GM18499 (cell line): ENCODE results near the gene KIAA0232.
A peak's percentile ranks its signal among the peaks of the same experiment; 100 is the strongest.

ENCODE experiments used
- ATAC-seq: cut with Tn5 transposase; IDR thresholded peaks from one replicate; pipeline ENCODE4 v1.9.1; 2021; ENCODE audit warnings: moderate number of reproducible peaks; ENCODE audit not compliant: insufficient read depth, unreplicated experiment

KIAA0232 gene

DNA sequence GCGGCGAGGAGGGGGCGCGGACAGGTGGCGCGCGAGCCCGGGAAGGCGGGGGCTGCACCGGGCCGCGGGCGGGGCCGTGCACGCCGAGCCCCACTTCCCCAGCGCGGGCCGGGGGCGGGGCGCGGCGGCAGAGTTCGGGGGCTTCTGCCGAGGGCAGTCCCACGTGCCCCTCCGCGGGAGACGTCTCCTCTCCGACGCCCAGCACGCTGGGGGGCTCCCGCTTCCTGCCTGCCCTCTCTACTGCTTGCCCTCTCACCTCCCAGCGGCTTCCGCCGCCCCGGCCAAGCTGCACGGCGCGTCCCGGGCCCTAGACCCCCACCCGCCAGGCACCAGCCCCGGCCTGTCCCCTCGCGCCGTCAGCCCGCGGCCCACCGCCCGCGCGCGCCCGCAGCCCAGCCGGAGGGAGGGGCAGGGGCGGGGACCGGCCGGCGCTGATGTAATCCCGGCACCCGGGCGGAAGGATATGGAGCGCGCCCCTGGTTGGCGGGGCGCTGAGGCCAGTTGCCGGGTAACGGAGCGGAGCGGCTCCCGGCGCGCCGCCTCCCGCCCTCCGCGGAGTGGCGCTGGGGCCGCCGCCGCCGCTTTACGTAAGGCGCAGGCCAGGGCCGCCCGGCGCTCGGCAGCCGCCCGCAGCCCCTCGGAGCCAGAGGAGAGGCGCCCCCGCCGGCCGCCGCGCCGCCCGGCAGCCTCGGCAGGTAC lies at the start of gene KIAA0232:
Gene KIAA0232, plus strand, starts transcription at position 581 of the 699 bp plus-strand sequence. CDS start 41,727 bp downstream, outside the sequence.
- peak; percentile 37 for ATAC-seq

GRCh38 chr4:6733358-6734164 lies 49.0 kb upstream of the KIAA0232 start:
- no peak for ATAC-seq

DNA sequence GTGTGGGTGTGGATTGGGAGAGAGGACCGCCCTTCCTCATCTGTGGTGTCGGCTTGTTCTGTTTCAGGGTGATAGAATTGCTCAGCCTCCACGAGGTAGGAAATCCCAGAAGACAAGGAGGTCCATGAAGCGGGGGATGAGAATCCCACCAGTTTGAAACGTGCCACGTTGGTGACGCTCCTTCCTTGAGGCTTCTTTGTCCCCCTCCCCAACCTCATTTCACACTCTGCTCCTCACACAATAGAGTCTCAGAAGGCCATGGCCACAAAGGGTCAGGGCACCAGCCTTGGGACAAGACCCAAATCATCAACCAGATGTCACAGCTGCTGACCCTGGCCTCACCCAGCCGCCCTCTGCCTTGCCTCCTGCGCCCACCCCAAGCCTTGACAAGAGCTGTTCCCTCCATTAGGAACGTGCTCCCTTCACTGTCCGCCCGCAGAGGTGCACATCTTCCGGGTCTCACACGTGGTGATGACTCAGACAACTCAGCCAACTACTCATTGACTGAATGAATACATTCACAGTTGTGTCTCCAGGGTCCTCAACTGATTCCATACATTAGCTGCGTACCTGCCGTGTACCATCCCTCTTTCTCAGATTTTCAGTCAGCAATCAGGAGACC lies 48.3 kb upstream of the KIAA0232 start:
- ATAC-seq = no peak

- no peak for ATAC-seq
These were observed 42.6 kb upstream of the KIAA0232 start for GRCh38 chr4:6739920-6740319.

DNA sequence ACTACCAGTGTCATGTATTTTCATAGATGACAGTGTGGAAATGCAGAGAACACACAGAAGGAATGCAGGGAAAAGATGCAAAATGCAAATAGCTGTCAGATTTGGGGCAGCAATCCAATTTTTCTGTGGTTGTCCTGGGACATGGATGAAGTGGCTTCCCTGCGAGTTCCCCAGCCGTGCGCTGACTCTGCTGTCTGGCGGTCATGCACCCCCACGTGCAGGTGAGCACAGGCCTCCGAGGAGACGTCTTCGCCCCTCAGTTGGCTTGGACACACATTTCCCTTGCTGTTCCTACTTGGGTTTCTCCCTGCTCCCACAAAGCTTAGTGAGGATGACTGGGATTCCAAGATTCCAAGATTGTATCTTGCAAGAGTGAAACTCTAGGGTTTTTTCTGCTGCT lies 42.2 kb upstream of the KIAA0232 start:
- ATAC-seq = no peak

GRCh38 chr4:6742507-6742906 lies 40.0 kb upstream of the KIAA0232 start:
- no peak for ATAC-seq

DNA sequence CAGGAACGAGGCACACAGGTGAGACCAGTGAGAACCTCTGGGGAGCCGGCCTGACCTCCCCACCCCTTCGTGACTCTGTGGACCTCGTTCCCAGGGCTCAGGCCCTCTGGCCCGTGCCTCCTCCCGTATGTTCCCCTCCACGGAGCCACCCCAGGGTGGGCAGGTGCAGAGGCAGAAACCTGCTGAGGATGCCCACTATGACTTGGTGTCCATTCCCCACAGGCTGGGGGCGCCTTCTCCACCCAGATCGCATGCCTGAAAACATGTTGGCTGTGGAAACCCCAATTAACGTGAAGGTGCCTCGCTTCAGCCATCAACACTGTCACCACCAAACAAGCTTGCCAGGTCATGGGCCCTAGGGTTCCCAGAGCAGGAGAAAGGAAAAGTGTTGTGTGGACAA lies 39.5 kb upstream of the KIAA0232 start:
- no peak for ATAC-seq

- ATAC-seq = no peak
These were observed 35.7 kb upstream of the KIAA0232 start for GRCh38 chr4:6746721-6747293.

GRCh38 chr4:6747294-6748051 lies 35.1 kb upstream of the KIAA0232 start:
- ATAC-seq = no peak

DNA sequence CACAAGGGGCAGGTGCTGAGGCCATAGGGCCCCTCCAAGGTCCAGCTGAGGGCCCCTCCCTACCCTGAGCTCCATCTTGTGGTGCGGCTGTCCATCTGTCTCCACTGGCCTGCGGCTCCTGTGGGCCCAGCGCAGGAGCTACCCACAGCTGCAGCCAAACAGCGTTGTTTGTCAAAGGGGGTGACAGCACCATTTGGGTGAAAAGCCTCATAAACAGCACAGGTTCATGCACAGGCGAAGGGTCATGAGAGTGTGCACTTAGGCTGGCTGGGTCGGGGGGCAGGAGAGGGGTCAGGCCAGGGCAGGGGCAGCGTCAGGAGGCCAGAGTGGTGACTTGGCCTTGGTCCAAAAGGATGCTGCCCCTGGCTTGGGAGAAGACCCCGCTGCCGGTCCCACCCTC lies 34.2 kb upstream of the KIAA0232 start:
- no peak for ATAC-seq

DNA sequence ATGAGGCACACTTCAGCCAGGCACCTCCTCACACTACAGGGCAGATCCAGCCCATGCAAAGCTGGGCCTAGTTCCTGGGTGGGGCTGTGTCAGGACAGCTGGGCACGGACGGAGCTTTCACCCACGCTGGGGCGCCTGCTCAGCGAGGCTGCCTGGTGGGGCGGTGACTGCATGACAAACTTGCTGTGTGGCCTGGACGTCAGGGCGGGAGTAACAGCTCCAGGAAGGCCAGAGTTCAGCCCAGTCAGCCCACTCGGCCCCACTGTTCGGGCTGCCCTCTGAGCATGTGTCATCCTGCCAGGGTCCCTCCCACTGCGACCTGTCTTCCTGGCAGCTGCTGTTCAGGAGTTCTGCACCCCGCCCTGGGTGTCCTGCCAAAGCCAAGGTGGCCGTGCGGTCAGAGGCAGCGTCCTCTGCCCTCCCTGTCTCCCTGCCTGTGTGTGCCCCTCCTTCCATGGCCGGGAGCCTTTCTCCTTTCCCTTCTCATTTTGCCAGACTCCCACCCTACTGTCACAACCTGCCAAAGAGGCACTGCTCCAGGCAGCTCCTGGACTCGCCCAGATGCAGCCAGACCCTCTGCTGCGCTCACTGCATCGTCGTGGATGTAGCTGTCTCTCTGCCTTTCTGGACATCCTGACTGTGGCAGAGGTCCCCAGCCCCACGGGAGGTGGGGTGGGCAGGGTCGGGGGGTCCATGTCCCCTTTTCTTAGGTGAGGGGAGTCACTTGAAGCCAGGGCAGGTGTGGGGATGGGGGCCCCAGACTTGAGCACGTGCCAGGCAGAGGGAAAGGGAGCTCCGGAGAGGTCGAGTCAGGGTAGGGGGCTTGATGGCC lies 33.0 kb upstream of the KIAA0232 start:
- no peak for ATAC-seq

DNA sequence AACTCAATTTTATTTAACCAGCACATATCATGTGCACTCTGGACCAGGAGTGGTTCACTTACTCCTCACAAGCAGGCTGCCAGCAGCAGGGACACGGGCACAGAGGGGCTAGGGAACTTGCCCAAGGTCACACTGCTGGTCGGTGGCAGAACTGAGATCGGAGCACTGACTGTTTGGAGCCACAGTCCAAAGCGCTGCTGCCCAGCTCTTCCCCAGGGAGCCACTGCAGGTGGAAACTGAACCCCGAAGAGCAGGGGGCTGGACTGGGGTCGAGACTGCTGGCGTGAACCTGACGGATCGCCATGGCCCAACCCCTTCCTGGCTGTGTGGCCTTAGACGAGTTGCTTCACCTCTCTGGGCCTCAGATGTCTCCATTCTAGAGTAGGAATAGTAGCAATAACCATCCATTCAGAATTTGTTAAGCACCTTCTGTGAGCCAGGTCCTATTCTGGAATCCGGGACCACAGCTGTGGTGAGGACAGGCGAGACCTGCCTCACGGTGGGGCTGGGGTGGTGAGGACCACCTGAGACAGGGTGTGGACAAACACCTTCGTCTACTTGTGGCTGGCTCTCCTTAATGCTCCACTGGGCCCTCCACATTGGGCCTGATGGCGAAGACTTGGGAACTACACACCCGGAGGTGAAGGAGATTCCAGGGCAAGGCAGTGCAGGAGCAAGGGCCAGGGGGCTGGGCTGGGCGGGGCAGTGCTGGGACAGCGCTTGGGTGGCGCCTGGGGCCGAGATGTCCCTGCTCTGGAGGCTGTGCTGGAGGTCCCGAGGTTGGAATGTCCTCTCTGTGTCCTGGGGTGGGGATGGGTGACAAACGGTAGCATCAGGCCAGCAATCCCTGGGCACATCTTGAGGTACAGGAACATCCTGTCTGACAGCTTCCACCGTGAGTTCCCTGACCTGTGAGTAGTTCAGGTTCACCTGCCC lies 32.0 kb upstream of the KIAA0232 start:
- no peak for ATAC-seq

DNA sequence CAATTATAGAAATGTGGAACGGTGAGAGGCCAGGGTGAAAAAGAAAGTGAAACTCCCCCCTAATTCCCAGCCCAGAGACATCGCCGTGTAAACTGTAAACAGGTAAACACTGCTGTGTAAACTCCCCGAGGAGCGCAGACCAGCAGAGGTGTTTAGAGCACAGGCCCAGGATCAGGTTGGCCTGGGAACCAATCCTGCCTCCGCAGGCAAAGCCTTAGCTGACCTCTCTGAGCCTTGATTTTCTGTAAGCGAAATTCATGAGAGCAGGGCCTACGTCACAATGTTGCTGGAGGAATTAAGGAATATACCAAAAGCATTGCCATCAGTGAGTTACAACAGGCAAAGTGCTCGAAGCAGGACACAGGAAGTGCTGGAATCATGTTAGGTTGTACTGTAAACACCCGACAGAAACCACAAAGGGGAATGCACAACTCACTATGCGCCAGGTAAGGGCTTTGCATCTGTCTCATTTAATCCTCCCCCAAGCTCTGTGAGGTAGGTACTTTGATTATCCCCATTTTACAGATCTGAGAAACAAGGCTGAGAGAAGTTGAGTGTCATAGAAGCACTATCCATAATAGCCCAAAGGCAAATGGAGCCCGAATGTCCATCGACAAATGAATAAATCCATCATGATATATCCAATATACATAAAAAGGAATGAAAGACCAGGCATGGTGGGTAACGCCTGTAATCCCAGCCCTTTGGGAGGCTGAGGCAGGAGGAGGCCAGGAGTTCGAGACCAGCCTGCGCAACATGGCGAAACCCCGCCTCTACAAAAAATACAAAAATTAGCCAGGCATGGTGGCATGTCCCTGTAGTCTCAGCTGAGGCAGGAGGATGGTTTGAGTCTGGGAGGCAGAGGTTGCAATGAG lies 30.7 kb upstream of the KIAA0232 start:
- no peak for ATAC-seq

DNA sequence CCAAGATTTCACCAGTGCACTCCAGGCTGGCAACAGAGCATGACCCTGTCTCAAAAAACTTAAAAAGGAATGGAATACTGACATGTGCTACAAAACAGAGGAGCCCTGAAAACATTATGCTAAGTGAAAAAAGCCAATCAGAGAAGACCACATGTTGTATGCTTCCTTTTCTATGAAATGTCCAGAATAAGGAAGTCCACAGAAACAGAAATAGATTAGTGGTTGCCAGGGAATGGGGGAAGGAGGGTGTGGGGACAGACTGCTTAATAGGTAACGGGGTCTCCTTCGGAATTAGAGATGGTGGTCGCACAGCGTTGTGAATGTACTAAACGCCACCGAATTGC lies 30.1 kb upstream of the KIAA0232 start:
- no peak for ATAC-seq

GRCh38 chr4:6753103-6753560 lies 29.4 kb upstream of the KIAA0232 start:
- ATAC-seq = no peak

- no peak for ATAC-seq
These were observed 28.6 kb upstream of the KIAA0232 start for GRCh38 chr4:6753891-6754290.

DNA sequence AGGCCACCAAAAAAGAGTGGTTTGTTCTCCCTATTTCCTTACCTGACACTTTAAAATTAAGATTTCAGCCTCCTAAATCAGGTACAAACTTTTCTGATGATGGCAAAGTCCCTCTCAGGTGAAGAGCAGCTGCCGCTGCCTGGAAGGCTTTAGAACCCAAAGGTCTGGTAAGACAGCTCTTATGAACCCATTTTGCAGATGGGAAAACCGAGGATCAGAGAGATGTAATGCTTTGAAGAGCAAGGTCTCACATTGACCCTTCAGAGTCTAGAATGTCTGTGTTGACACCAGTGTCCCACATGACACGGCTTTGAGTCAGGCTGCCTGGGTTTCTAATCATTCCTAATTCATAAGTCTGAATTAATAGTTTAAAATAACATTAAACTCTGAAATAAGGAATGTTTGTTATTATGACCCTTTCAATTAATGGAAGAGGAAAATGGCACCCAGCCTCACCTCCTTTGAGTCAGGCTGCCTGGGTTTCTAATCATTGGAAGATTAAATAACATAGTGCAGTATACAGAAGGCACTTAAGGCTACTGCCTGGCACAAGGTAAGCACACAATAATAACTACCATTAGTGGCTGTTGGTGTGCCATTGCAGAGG lies 27.9 kb upstream of the KIAA0232 start:
- no peak for ATAC-seq
